HEK293 (cell line): ENCODE data around the gene MED8.

Source experiments
- CTCF ChIA-PET: fragments of 350-600 bp; formaldehyde crosslinking; extraction: SDS; loops from one replicate; lab custom pipeline; 2021; ENCODE audit warnings: antibody characterized with exemption; lab: Yijun Ruan, JAX
- POLR2A ChIA-PET: fragments of 300-600 bp; formaldehyde crosslinking; extraction: SDS; loops from one replicate; lab custom pipeline; 2020; ENCODE audit warnings: antibody characterized with exemption, inconsistent platforms; lab: Yijun Ruan, JAX
- H3K27ac ChIP-seq: fragments of 200-500 bp; sonication (Bioruptor generic); 2 replicates; pipeline ENCODE4 v1.5.1; 2014; ENCODE audit warnings: low read depth, low read length, control low read depth, inconsistent platforms; ENCODE audit errors: extremely low read depth
- H3K36me3 ChIP-seq, 2 experiments: fragments of 200-500 bp in 1 of 2; sonication (Bioruptor generic) in 1 of 2; 1 replicate in 1 of 2; 2 replicates in 1 of 2; pipeline ENCODE4 v1.5.1; 2014 to 2017; ENCODE audit warnings: inconsistent platforms in 2 of 2, low read length in 2 of 2; ENCODE audit not compliant: control insufficient read depth in 2 of 2, insufficient read depth in 1 of 2
- H3K4me1 ChIP-seq: fragments of 200-500 bp; sonication (Bioruptor generic); 2 replicates; pipeline ENCODE4 v1.5.1; 2014; ENCODE audit warnings: mild to moderate bottlenecking, low read length, inconsistent platforms; ENCODE audit not compliant: control insufficient read depth, insufficient read depth
- H3K4me3 ChIP-seq: 2 replicates; pipeline ENCODE4 v1.5.1; 2011; ENCODE audit warnings: low read depth, mild to moderate bottlenecking, control low read depth, low read length, moderate library complexity
- H3K9me3 ChIP-seq: fragments of 200-500 bp; sonication (Bioruptor generic); 2 replicates; pipeline ENCODE4 v1.5.1; 2014; ENCODE audit warnings: low read depth, low read length, inconsistent platforms; ENCODE audit not compliant: control insufficient read depth, insufficient read depth
- EGR2 ChIP-seq: fragments of 450-650 bp; formaldehyde crosslinking; IDR thresholded peaks from 2 replicates; pipeline ENCODE4 v1.5.1; 2016; ENCODE audit warnings: low read depth, missing biosample characterization, missing genetic modification characterization
- MYNN ChIP-seq: fragments of 450-650 bp; formaldehyde crosslinking; IDR thresholded peaks from 2 replicates; pipeline ENCODE4 v1.5.1; 2016; ENCODE audit warnings: missing biosample characterization, missing genetic modification characterization, borderline replicate concordance
- OVOL3 ChIP-seq: fragments of 450-650 bp; formaldehyde crosslinking; IDR thresholded peaks from 2 replicates; pipeline ENCODE4 v1.5.1; 2016; ENCODE audit warnings: missing biosample characterization, missing genetic modification characterization
- PRDM2 ChIP-seq: fragments of 450-650 bp; formaldehyde crosslinking; IDR thresholded peaks from 2 replicates; pipeline ENCODE4 v1.5.1; 2016; ENCODE audit warnings: missing biosample characterization, missing genetic modification characterization, borderline replicate concordance
- PRDM6 ChIP-seq: fragments of 450-650 bp; formaldehyde crosslinking; IDR thresholded peaks from 2 replicates; pipeline ENCODE4 v1.5.1; 2017; ENCODE audit warnings: missing biosample characterization, missing genetic modification characterization
- SP3 ChIP-seq: fragments of 450-650 bp; formaldehyde crosslinking; IDR thresholded peaks from 2 replicates; pipeline ENCODE4 v1.5.1; 2016; ENCODE audit warnings: missing biosample characterization, missing genetic modification characterization
- ZBTB17 ChIP-seq: fragments of 450-650 bp; formaldehyde crosslinking; IDR thresholded peaks from 2 replicates; pipeline ENCODE4 v1.5.1; 2016; ENCODE audit warnings: missing biosample characterization, missing genetic modification characterization
- ZBTB21 ChIP-seq: fragments of 450-650 bp; formaldehyde crosslinking; IDR thresholded peaks from 2 replicates; pipeline ENCODE4 v1.5.1; 2017; ENCODE audit warnings: missing biosample characterization, missing genetic modification characterization
- ZNF169 ChIP-seq: fragments of 450-650 bp; formaldehyde crosslinking; IDR thresholded peaks from 2 replicates; pipeline ENCODE4 v1.5.1; 2016; ENCODE audit warnings: missing biosample characterization, missing genetic modification characterization
- ZNF184 ChIP-seq: fragments of 450-650 bp; IDR thresholded peaks from 2 replicates; pipeline ENCODE4 v1.5.1; 2018; ENCODE audit warnings: missing biosample characterization, mild to moderate bottlenecking, missing genetic modification characterization
- ZNF19 ChIP-seq: fragments of 450-650 bp; formaldehyde crosslinking; IDR thresholded peaks from 2 replicates; pipeline ENCODE4; 2016; ENCODE audit warnings: missing biosample characterization, missing genetic modification characterization, low read depth
- ZNF202 ChIP-seq: fragments of 450-650 bp; formaldehyde crosslinking; IDR thresholded peaks from 2 replicates; pipeline ENCODE4 v1.5.1; 2016; ENCODE audit warnings: missing biosample characterization, missing genetic modification characterization, borderline replicate concordance
- ZNF302 ChIP-seq: fragments of 450-650 bp; formaldehyde crosslinking; IDR thresholded peaks from 2 replicates; pipeline ENCODE4 v1.5.1; 2016; ENCODE audit warnings: missing biosample characterization, missing genetic modification characterization, low read depth
- ZNF366 ChIP-seq: fragments of 450-650 bp; formaldehyde crosslinking; conservative IDR thresholded peaks from 2 replicates; pipeline ENCODE4 v1.5.1; 2016; ENCODE audit warnings: missing biosample characterization, missing genetic modification characterization
- ZNF449 ChIP-seq: fragments of 450-650 bp; formaldehyde crosslinking; IDR thresholded peaks from 2 replicates; pipeline ENCODE4 v1.5.1; 2017; ENCODE audit warnings: missing biosample characterization, mild to moderate bottlenecking, missing genetic modification characterization, moderate library complexity
- ZNF510 ChIP-seq: fragments of 450-650 bp; formaldehyde crosslinking; IDR thresholded peaks from 2 replicates; pipeline ENCODE4 v1.5.1; 2018; ENCODE audit warnings: mild to moderate bottlenecking, missing genetic modification characterization, missing biosample characterization; ENCODE audit not compliant: insufficient replicate concordance
- ZNF621 ChIP-seq: fragments of 450-650 bp; formaldehyde crosslinking; IDR thresholded peaks from 2 replicates; pipeline ENCODE4 v1.5.1; 2017; ENCODE audit warnings: missing biosample characterization, missing genetic modification characterization
- ZNF629 ChIP-seq: fragments of 450-650 bp; formaldehyde crosslinking; IDR thresholded peaks from 2 replicates; pipeline ENCODE4 v1.5.1; 2017; ENCODE audit warnings: missing biosample characterization, missing genetic modification characterization
- ZNF704 ChIP-seq: fragments of 450-650 bp; formaldehyde crosslinking; IDR thresholded peaks from 2 replicates; pipeline ENCODE4 v1.5.1; 2016; ENCODE audit warnings: missing biosample characterization, missing genetic modification characterization
- ZNF768 ChIP-seq: fragments of 450-650 bp; formaldehyde crosslinking; IDR thresholded peaks from 2 replicates; pipeline ENCODE4 v1.5.1; 2018; ENCODE audit warnings: missing biosample characterization, mild to moderate bottlenecking, missing genetic modification characterization
- ZNF791 ChIP-seq: fragments of 450-650 bp; formaldehyde crosslinking; IDR thresholded peaks from 2 replicates; pipeline ENCODE4 v1.5.1; 2016; ENCODE audit warnings: missing biosample characterization, missing genetic modification characterization
- ZNF792 ChIP-seq: fragments of 450-650 bp; formaldehyde crosslinking; IDR thresholded peaks from 2 replicates; pipeline ENCODE4 v1.5.1; 2016; ENCODE audit warnings: missing biosample characterization, missing genetic modification characterization
- ZSCAN16 ChIP-seq: fragments of 450-650 bp; formaldehyde crosslinking; IDR thresholded peaks from 2 replicates; pipeline ENCODE4 v1.5.1; 2016; ENCODE audit warnings: missing biosample characterization, missing genetic modification characterization
- ZSCAN4 ChIP-seq: fragments of 450-650 bp; formaldehyde crosslinking; IDR thresholded peaks from 2 replicates; pipeline ENCODE4 v1.5.1; 2017; ENCODE audit warnings: missing biosample characterization, missing genetic modification characterization
- ZXDB ChIP-seq: fragments of 450-650 bp; formaldehyde crosslinking; IDR thresholded peaks from 2 replicates; pipeline ENCODE4 v1.5.1; 2016; ENCODE audit warnings: missing biosample characterization, missing genetic modification characterization

MED8 gene

GRCh38 chr1:43372172-43372571 is 17.4 kb downstream of the MED8 start:
- H3K27ac ChIP-seq = no peak overlapping the region
- POLR2A ChIA-PET = interaction anchor here (0.9 kb wide), 1 partner anchor 12 kb away, joined by 5 read pairs; no protein-coding TSS in a partner anchor
- no peaks in the 10 kb centered on the region for H3K9me3 ChIP-seq
- TF ChIP-seq ZNF19 (tag by site-specific recombination) (no peak), ZNF169 (tag by site-specific recombination) (no peak), ZSCAN16 (no peak), ZNF791 (no peak), PRDM2 (tag by site-specific recombination) (no peak), ZNF184 (no peak), ZNF202 (tag by site-specific recombination) (no peak)
- no peaks in the 10 kb centered on the region for H3K36me3 ChIP-seq
- H3K4me1 ChIP-seq = peaks cover 6% of the 10 kb centered on the region; the same call in 1 of the 2 replicates
- H3K4me3 ChIP-seq = no peak overlapping the region
- CTCF ChIA-PET = no interaction called here

GRCh38 chr1:43370564-43370963 is 19.0 kb downstream of the MED8 start:
- peaks cover 8% of the 10 kb centered on the region; the same call in 1 of the 2 replicates for H3K4me1 ChIP-seq
- CTCF ChIA-PET = interaction anchor here (0.7 to 1.4 kb wide), 2 partner anchors 44 to 144 kb away, joined by 3 to 4 read pairs; no protein-coding TSS in a partner anchor
- H3K9me3 ChIP-seq = no peaks in the 10 kb centered on the region
- no peak overlapping the region for H3K27ac ChIP-seq
- H3K36me3 ChIP-seq = peaks cover 0 to 4% of the 10 kb centered on the region in 2 experiments; a peak in 1 of 3 replicates
- no peak overlapping the region for H3K4me3 ChIP-seq
- POLR2A ChIA-PET = interaction anchor here (0.7 kb wide), 1 partner anchor 957 kb away, joined by 3 read pairs; no protein-coding TSS in a partner anchor
- TF ChIP-seq ZNF704 (no peak), ZSCAN4 (tag by site-specific recombination) (no peak), ZNF792 (tag by site-specific recombination) (no peak), OVOL3 (tag by site-specific recombination) (0 out of 2 replicates have a peak, but pooled peaks have one; percentile 64), ZNF768 (no peak), ZBTB17 (tag by site-specific recombination) (no peak), ZNF366 (tag by site-specific recombination) (no peak), ZBTB21 (no peak), SP3 (no peak), ZNF449 (0 out of 2 replicates have a peak, but pooled peaks have one; percentile 12), ZNF621 (tag by site-specific recombination) (no peak), PRDM6 (0 out of 2 replicates have a peak, but pooled peaks have one; percentile 18), EGR2 (tag by site-specific recombination) (no peak), ZNF629 (tag by site-specific recombination) (peak; percentile 39; the same call in 1 of the 2 replicates), MYNN (tag by site-specific recombination) (no peak), ZNF510 (tag by site-specific recombination) (no peak), ZNF302 (tag by site-specific recombination) (no peak), ZXDB (tag by site-specific recombination) (peak; percentile 35; the same call in 1 of the 2 replicates)
